LNCaP clone FGC (cell line): ENCODE data around the gene SEMG1.

ENCODE experiments used
- DNase-seq: peaks from one replicate; pipeline ENCODE4 v3.0.0-alpha.2; 2011; ENCODE audit warnings: low read depth
- H3K4me3 ChIP-seq: 2 replicates; pipeline ENCODE4 v1.5.1; 2011; ENCODE audit warnings: mild to moderate bottlenecking, low read depth, low read length, control low read depth
- TF ChIP-seq, protein P1 (sequence below): IDR thresholded peaks from 2 replicates; pipeline ENCODE4 v1.5.1; 2012; ENCODE audit warnings: mild to moderate bottlenecking; ENCODE audit not compliant: control insufficient read depth, insufficient read depth; ENCODE audit errors: extremely low read depth

The SEMG1 gene

GRCh38 chr20:45257161-45257560, 50.3 kb downstream of the SEMG1 start:
- TF ChIP-seq, protein P1, sequence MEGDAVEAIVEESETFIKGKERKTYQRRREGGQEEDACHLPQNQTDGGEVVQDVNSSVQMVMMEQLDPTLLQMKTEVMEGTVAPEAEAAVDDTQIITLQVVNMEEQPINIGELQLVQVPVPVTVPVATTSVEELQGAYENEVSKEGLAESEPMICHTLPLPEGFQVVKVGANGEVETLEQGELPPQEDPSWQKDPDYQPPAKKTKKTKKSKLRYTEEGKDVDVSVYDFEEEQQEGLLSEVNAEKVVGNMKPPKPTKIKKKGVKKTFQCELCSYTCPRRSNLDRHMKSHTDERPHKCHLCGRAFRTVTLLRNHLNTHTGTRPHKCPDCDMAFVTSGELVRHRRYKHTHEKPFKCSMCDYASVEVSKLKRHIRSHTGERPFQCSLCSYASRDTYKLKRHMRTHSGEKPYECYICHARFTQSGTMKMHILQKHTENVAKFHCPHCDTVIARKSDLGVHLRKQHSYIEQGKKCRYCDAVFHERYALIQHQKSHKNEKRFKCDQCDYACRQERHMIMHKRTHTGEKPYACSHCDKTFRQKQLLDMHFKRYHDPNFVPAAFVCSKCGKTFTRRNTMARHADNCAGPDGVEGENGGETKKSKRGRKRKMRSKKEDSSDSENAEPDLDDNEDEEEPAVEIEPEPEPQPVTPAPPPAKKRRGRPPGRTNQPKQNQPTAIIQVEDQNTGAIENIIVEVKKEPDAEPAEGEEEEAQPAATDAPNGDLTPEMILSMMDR = no peak
- DNase-seq = no peak
- no peak overlapping the region for H3K4me3 ChIP-seq

- TF ChIP-seq, protein P1 = no peak
- no peak overlapping the region for H3K4me3 ChIP-seq
- DNase-seq = no peak
These were observed 50.9 kb downstream of the SEMG1 start for GRCh38 chr20:45257711-45258110.

- no peak overlapping the region for H3K4me3 ChIP-seq
- TF ChIP-seq, protein P1 = no peak
- no peak for DNase-seq
These were observed 51.4 kb downstream of the SEMG1 start for GRCh38 chr20:45258259-45258658.

DNA sequence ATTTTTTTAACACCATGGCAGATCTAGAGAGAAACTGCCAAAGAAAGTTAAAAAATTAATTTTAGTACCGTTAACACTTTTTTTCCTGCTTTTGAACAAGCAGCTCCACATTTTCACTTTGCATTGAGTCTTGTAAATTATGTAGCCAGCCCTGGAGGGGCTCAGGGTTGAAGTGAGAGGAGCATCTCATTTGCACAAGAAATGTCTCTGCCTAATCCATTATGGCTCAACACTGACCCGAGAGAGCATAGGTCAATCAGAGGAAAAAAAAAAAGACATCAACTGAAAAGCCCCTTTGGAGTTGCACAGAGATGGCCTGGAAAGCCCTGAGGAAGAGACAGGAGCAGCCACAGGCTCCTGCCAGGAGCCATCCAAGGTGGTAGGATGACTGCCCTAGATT, 51.8 kb downstream of the SEMG1 start:
- no peak overlapping the region for H3K4me3 ChIP-seq
- TF ChIP-seq, protein P1 = no peak
- no peak for DNase-seq
